Tongue (tissue), 2 donors: Measurements from ENCODE around the gene LPO. TPM values are rescaled to one million over a fixed set of nuclear protein-coding genes. Genes with fewer than 3 reads are reported as not detected.

Experiments used
- DNase-seq: peaks from one replicate; pipeline ENCODE4 v3.0.0-alpha.2; 2015
- total RNA-seq: library from RNA; depleted of rRNA; stranded (reverse); fragments of >200 nt; gene quantifications from one replicate; pipeline ENCODE4 v1.2.3, GENCODE V29; 2014

Gene LPO
- total RNA-seq, 1 donor from 2014 or later: 6.4 TPM

- no peak for DNase-seq
Measured at GRCh38 chr17:58229881-58230280, 8.5 kb upstream of the LPO start.

DNA sequence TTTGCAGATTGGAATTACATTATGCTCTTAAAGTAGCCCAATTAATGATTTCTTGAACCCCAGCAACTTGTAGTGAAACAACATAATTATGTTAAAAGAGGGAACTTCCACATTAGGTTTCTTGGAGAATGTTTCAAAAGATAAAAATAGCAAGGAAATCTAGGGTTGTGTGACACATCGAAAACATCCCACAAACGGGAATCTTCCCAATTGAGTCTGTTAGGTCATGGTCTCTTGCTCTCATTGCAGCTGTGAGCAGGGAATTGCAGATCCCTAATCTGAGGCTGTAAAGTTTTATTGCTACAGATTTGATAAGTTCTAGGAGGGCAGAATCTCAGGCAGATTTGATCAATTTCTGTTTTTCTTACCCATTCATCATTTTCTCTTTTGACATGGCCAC lies 6.7 kb upstream of the LPO start:
- no peak for DNase-seq

GRCh38 chr17:58232707-58233156 lies 5.7 kb upstream of the LPO start:
- no peak for DNase-seq

- DNase-seq: no peak
Measured at GRCh38 chr17:58233543-58233942, 4.8 kb upstream of the LPO start.

DNA sequence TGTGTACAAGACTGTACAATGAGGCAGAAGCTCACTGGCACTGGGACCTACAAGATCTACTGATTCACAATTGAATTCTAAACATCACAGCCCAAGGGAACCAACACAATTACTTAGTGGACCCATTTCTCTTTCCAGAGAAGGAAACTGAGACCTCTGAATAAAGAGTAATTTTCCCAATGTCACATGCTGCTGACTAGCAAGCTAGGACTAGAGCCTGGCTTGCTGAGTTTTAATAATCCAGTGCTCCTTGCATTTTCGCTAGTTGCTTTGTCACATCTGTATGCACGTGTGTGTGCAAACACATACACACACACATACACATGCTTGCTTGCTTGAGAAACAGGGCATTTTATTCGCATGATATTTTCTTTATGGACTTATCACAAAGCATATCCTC lies 3.9 kb upstream of the LPO start:
- no peak for DNase-seq

DNA sequence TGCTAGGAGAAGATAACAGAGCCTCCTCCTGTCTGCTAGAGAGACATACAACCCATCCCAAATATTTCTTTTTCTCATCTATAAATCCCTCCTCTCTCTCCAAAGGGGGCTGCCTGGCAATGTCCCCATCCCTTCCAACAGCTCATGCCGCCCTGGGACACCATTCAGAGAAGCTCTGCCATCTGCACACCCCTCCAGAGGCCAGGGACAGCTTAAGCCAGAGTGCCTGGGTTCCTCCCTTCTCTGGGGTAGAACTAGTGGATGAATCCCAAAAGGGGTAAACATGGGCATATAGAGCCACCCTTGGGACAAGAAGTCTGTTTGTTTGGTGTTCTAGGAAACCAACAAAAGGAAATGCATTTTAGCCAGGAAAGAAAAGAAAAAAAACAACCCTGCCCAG lies 2.6 kb upstream of the LPO start:
- DNase-seq: no peak

DNA sequence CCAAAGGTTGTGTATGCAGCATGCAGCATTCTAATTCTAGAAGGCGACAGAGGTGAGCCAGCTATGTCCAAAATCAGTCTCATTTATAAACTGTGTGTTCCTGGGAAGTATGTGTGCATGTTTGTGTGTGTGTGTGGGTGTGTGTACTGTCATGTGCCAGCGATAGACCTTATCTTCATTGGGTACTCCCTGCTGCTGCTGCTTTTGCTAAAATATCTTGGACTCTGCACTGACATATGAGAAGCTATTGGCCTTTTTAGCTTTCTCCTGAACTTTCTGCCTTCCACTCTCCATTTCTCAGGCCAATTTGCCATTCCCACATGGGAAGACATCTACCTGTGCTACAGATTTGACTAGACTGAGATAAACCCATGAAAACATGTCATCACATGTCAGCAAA lies 2.0 kb upstream of the LPO start:
- no peak for DNase-seq

DNA sequence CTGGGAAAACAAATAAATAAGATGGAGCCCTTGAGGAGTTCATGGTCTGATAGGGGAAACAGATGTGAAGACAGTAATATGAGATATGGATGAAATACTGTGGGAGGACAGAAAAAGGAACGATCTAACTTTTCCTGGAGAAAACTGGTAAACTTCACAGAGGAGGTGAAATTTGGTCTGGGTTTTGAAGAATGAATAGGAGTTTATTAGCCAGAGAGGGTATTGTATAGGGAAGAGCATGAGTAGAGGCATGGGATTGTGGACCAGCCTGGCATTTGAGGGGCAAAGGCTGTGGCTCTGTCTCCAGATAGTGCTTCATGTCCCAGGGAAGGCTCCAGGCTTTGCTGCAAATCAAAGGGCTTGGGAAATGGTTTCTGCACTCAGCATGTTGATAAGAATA lies 1.6 kb downstream of the LPO start:
- no peak for DNase-seq

DNA sequence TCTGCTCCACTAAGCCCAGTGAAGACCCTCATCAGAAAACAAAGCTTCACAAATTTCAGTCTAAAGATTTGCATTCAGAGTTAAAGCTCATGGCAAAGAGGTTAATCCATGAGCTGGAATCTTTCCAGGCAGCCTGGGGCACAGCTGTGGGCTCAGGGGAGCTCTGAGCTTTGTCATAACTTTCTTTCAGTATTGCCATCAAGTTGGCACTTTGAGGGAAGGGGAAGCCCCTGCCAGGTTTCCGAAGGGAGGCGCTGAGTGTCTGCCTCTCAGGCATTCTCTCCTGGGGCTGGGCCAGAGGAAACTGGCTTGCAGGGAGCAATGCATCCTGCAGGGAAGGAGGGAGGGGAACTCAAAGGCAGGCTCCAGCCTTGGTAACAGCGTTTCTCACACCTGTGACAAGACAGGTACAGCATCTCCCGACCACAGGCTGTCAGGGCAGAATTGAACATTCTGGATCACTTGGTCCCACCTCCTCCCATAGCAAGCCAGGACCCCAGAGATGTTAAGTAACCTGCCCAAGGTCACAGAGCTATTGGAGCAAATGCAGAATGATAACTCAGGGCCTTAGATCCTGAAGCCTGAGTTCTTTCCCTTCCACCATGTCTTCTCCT lies 3.9 kb downstream of the LPO start:
- DNase-seq: peak; percentile 50

GRCh38 chr17:58244963-58245362 lies 6.6 kb downstream of the LPO start:
- DNase-seq: no peak

DNA sequence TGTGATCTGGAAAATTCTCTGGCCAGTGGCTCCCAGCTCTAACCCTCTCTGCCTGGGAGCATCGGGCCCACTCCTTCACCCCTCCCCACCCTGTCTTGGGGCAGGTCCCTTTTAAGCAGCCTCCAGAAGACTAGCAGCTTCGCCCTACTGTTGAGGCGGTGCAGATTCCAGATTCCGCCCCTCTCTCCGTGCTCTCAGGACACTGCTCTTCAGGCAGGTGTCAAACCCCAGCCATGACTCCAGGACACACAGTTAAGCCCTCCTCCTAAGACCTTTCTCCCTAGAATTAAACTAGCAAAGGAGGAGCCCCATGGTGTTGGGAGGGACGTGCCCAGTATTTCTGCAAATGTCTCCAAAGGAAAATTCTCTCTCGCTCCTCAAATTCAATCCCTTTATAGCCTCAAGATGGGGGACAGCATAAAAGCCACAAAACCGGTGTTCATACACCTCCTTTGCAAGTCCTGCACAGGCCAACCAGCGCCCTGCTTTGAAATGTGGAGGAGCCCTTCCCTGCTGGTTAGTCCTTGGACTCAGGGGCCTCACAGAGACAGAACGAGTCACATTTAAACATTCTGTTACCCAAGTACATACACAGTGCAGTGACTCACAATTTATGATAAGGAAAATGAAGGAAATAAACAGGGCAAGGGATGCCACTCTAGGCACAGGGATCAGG lies 7.2 kb downstream of the LPO start:
- no peak for DNase-seq

DNA sequence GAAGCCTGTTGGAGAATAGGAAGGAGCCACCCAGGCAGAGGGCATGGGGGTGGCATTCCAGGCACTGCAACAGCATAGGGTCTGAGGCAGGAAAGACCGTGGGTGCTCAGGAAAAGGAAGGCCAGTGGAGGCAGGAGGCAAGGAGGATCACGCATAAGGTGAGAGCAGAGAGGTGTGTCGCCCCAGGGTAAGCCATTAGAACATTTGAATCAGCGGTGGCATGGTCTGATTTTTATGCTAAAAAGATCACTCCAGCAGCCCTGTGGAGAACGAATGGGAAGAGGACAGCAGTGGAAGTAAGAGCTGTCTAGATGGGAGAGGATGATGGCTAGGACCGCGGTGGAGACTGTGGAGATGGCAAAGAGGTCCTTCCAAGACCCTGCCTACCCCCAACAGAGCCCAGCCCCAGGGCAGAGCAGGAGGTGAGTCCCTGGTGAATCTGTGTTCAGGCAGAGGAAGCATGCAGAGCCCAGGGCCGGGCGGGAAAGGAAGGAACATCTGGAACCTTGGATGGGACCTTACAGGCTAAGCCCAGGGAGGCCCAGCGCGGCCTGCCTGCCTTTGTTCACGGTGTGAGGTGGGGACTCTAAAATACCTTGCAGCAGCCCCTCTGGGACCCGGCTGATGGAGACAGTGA lies 7.8 kb downstream of the LPO start:
- DNase-seq: no peak

DNA sequence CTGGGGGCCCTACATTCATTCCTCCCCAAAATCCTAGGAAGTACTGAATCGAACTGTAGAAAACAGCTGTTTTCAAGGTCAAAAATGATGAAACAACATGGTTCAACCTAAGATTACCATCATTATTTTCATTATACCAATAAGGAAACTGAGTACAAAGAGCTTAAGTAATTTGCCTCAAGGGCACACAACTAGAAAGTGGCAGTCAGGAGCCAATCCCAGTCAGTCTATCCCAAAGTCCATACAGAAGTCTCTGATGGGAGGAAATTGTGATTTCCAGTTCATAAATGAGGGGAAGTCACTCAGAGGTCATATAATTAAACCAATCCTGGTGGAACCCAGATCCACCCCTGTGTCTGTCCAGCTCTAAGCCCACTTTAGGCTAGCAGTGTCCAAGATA lies 8.4 kb downstream of the LPO start:
- no peak for DNase-seq

DNA sequence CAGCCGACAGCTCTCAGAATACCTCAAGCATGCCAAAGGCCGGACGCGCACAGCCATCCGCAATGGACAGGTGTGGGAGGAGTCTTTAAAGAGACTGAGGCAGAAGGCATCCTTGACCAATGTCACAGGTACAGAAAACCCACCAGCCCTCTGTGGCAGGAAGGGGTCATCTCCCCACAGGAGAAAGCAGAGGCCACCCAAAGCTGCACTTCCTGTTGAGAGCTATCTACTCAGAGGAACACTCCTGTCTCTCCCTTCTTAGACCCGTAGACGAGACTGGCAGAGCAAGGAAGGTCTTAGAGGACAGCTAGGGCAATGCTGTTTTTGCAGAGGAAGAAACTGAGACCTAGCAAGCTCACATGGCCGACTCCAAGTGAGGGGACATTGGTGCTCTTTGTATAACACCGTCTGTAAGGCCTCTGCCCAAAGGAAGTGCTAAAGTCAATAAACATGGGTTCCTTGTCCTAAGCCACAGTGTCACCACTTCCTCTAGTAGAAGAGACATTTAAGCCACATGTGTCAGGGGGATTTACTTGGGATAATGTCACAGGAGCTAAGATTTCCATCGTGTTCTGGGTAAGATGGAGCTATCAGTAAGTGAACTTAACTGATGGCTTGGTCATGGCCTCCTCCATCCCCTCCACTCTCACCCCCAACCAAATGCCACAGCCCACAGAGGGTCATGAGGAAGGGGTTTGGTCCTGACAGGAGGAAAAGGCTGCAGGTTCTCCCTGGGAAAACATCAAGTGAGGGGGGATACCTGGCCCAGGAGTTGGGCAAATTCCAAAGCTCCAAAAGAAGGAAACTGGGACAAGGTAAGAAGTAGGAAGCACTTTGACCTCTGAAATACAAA lies 9.4 kb downstream of the LPO start:
- no peak for DNase-seq

DNA sequence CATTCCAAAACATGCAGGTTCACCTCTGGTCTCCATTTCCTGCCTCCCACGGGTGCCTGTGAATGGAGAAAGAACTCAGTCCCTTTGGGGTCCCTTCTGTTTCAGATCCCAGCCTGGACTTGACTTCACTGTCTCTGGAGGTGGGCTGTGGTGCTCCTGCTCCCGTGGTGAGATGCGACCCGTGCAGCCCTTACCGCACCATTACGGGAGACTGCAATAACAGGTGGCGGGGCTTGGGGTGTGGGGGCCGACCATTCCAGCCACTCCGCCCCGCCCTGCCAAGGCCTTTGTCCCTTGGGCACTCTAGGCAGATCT lies 10.5 kb downstream of the LPO start:
- DNase-seq: no peak

DNA sequence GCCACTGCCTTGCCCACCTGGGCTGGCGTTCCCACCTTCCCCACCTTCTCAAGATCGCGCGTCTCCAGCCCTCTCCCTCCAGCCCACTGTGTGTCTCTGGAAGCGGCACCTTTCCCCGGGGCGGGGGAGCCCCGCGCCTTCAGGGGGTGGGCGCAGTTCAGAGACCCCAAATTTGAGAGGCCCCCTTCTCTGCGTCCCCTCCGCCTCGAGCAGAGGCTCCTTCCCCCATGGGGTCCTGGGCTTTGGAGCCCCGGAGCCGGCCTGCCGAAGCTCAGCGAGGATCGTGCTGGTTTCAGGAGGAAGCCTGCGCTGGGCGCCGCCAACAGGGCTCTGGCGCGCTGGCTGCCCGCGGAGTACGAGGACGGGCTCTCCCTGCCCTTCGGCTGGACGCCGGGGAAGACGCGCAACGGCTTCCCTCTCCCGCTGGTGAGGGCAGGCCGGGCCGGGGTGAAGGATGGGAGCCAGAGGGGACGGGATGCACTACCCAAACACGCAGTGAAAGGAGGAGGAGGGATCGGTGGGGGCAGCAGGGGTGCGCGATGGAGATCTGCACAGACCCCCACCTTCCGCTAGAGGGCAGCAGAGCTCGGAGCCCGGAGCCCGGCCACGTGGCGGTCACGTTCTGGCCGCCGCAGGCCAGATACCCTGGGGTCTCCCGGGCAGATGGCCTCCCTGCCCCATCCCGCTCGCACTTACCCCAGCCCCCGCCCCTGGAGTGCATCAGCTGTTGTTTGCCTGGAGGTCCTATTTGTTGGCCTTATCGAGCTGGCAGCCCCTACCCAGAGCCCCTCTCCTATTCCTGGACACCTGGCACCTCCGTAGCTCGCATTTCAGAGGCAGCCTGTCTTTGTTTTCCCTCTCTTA lies 11.1 kb downstream of the LPO start:
- peak; percentile 81 for DNase-seq

GRCh38 chr17:58250344-58251011 lies 12.1 kb downstream of the LPO start:
- DNase-seq: no peak

- DNase-seq: no peak
Measured at GRCh38 chr17:58252141-58252540, 13.8 kb downstream of the LPO start.

DNA sequence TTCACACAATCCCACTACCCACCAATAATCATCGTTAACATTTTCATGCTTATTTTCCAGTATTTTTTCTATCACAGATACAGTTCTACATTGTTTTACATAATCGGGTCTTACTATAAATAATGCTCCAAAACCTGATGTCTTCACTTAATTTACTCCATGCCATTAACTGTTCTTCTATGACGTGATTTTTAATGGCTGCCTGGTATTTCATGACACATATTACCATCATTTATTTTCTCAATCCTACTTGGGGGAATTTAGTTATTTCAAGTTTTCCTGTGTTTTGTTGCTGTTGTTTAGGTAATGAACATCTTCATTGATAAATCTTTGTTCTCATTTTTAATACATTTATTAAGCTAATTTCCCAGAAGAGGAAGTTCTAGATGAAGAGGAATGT lies 14.7 kb downstream of the LPO start:
- DNase-seq: no peak

DNA sequence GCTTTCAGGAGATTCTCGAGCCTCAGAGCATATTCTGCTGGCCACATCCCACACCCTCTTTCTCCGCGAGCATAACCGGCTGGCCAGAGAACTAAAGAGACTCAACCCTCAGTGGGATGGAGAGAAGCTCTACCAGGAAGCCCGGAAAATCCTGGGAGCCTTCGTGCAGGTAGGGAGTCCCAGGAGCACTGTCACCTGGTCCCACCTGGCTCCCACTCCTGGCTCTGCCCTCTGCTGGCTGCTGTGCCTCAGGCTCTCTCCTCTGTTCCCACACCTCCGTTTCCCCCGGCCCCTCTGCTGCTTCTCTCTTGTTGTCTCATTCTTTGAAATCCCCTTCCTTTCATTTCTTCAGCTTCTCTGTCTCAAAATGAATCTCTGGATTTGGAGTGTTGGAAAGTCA lies 16.4 kb downstream of the LPO start:
- no peak for DNase-seq

- no peak for DNase-seq
Measured at GRCh38 chr17:58262149-58262548, 23.8 kb downstream of the LPO start.

GRCh38 chr17:58263773-58264172 lies 25.4 kb downstream of the LPO start:
- DNase-seq: no peak
